Activated CD8-positive, alpha-beta memory T cell treated with anti-CD3 and anti-CD28 coated beads for 48 hours (primary cell): ENCODE data around the gene HASPIN.
"Not testable (repeated sequence)": the region's sequence is repeated elsewhere in the genome, so short reads cannot be mapped to it uniquely, and the experiment has no call there.

ENCODE experiments used
- DNase-seq, 3 experiments: peaks; one replicate each; pipeline ENCODE4 v3.0.0-alpha.2; 2020; ENCODE audit warnings: low read depth in 2 of 3, low spot score in 2 of 3

The HASPIN gene

GRCh38 chr17:3695723-3696411, 27.8 kb upstream of the HASPIN start, which contains the start of gene P2RX5:
P2RX5 (minus strand) TSS chr17:3696155; CDS start chr17:3696005, 150 bp downstream.
- peak in 1 of 3 experiments; percentile 24 for DNase-seq

- DNase-seq = no peak
These were observed 26.6 kb upstream of the HASPIN start for GRCh38 chr17:3697103-3697476.

- no peak for DNase-seq
These were observed 25.6 kb upstream of the HASPIN start for GRCh38 chr17:3698139-3698538.

- DNase-seq = no peak
These were observed 23.8 kb upstream of the HASPIN start for GRCh38 chr17:3699951-3700350.

GRCh38 chr17:3702041-3702539, 21.6 kb upstream of the HASPIN start:
- not testable (repeated sequence) for DNase-seq

GRCh38 chr17:3704931-3705717, 18.6 kb upstream of the HASPIN start:
- DNase-seq = no peak

- not testable (repeated sequence) for DNase-seq
These were observed 18.1 kb upstream of the HASPIN start for GRCh38 chr17:3705718-3705984.

- DNase-seq = no peak
These were observed 15.3 kb upstream of the HASPIN start for GRCh38 chr17:3708366-3708765.

GRCh38 chr17:3710951-3711383, 12.7 kb upstream of the HASPIN start:
- DNase-seq = peak in 1 of 3 experiments; percentile 42

- no peak for DNase-seq
These were observed 10.8 kb upstream of the HASPIN start for GRCh38 chr17:3712811-3713463.

- no peak for DNase-seq
These were observed 8.4 kb upstream of the HASPIN start for GRCh38 chr17:3715296-3715695.

GRCh38 chr17:3718201-3718600, 5.5 kb upstream of the HASPIN start:
- no peak for DNase-seq

GRCh38 chr17:3719265-3719664, 4.4 kb upstream of the HASPIN start:
- DNase-seq = no peak

- DNase-seq = no peak
These were observed 987 bp upstream of the HASPIN start for GRCh38 chr17:3722716-3723115.

GRCh38 chr17:3723188-3723555, 531 bp upstream of the HASPIN start:
- no peak for DNase-seq

GRCh38 chr17:3724378-3725077, 825 bp downstream of the HASPIN start:
- DNase-seq = no peak

- no peak for DNase-seq
These were observed 3.3 kb downstream of the HASPIN start for GRCh38 chr17:3727041-3727440.

- not testable (repeated sequence) for DNase-seq
These were observed 4.4 kb downstream of the HASPIN start for GRCh38 chr17:3728099-3728498.

- no peak for DNase-seq
These were observed 6.2 kb downstream of the HASPIN start for GRCh38 chr17:3729881-3730280.

- no peak for DNase-seq
These were observed 7.3 kb downstream of the HASPIN start for GRCh38 chr17:3730881-3731429.

- DNase-seq = no peak
These were observed 8.5 kb downstream of the HASPIN start for GRCh38 chr17:3732210-3732621.
